Upper lobe of left lung (tissue), 6 donors: Measurements from ENCODE around the gene SPTA1. TPM values are rescaled to one million over a fixed set of nuclear protein-coding genes. Genes with fewer than 3 reads are reported as not detected.

Experiments used
- ATAC-seq, 2 donors: fragments of 200-7000 bp; cut with Tn5 transposase; one replicate each; pipeline ENCODE4 v1.9.1; 2022; ENCODE audit warnings: mild to moderate bottlenecking in 2 of 2, moderate library complexity in 2 of 2; ENCODE audit not compliant: low FRiP score in 2 of 2
- DNase-seq, 2 donors: peaks; one replicate each; pipeline ENCODE4 v3.0.0-alpha.2; 2019 to 2020
- H3K27ac ChIP-seq, 4 donors: fragments of 200-600 bp; sonication (generic); one replicate each; pipeline ENCODE4 v1.5.1; 2016 to 2019
- H3K27me3 ChIP-seq, 4 donors: fragments of 200-600 bp; sonication (generic); one replicate each; pipeline ENCODE4 v1.5.1; 2017 to 2019
- H3K36me3 ChIP-seq, 4 donors: fragments of 200-600 bp; sonication (generic); one replicate each; pipeline ENCODE4 v1.5.1; 2016 to 2019
- H3K4me1 ChIP-seq, 4 donors: fragments of 200-600 bp; sonication (generic); one replicate each; pipeline ENCODE4 v1.5.1; 2018 to 2019
- H3K4me3 ChIP-seq, 4 donors: fragments of 200-600 bp; sonication (generic); one replicate each; pipeline ENCODE4 v1.5.1; 2017 to 2019; ENCODE audit warnings: mild to moderate bottlenecking in 2 of 4, moderate library complexity in 1 of 4
- H3K9me3 ChIP-seq, 4 donors: fragments of 200-600 bp; sonication (generic); one replicate each; pipeline ENCODE4 v1.5.1; 2018 to 2019
- CTCF ChIP-seq, 6 experiments: fragments of 450-650 bp in 4 of 6; fragments of 200-600 bp in 2 of 6; sonication (generic) in 2 of 6; IDR thresholded peaks; one replicate each; pipeline ENCODE4 v1.5.1; 2016 to 2019; ENCODE audit warnings: antibody characterized with exemption in 6 of 6
- EP300 ChIP-seq, 4 donors: sonication (generic); formaldehyde crosslinking; IDR thresholded peaks; one replicate each; pipeline ENCODE4 v1.5.1; 2017; ENCODE audit warnings: antibody characterized with exemption in 4 of 4, control low read depth in 2 of 4
- POLR2A ChIP-seq, 4 donors: fragments of 450-650 bp; IDR thresholded peaks; one replicate each; pipeline ENCODE4 v1.5.1; 2016 to 2017; ENCODE audit warnings: antibody characterized with exemption in 4 of 4, mild to moderate bottlenecking in 2 of 4
- POLR2AphosphoS5 ChIP-seq, 2 donors: sonication (generic); formaldehyde crosslinking; IDR thresholded peaks; one replicate each; pipeline ENCODE4 v1.5.1; 2017; ENCODE audit warnings: antibody characterized with exemption in 2 of 2
- WGBS, 2 donors: methylation state at CpG; one replicate each; pipeline ENCODE4 v1.1.5; 2017 to 2018; 5-methylcytosine and 5-hydroxymethylcytosine counted together
- total RNA-seq, 6 donors: library from RNA; depleted of rRNA in 4 of 6; stranded (reverse); fragments of >200 nt in 4 of 6; gene quantifications; one replicate each; pipeline versions ENCODE4 v1.1.0 to v1.2.1, GENCODE V29; 2016 to 2021
- donor health status: DM: no; HTN: no; CAD: no; lungs with moderate emphysema.
- donor health status: DM: no; HTN: yes; CAD: no; lungs with severe emphysema.

The SPTA1 gene
- under 1 TPM in 5 of 6 donors, not detected in 1; 0.20 to 0.57 (median 0.30) TPM for total RNA-seq

GRCh38 chr1:158686111-158687009, at the start of gene SPTA1:
TSS of gene SPTA1 (minus strand) at chr1:158686715. CDS start at chr1:158686517, 198 bp downstream.
- 57 to 62% methylated on average over 7 of the region's 7 CpGs for WGBS, 2 donors
- DNase-seq (no peak), ATAC-seq (no peak)
- H3K4me3 ChIP-seq = no peak within 1 kb of the TSS
- TF ChIP-seq POLR2AphosphoS5 (IDR thresholded peaks at IDR 0.05) (no peak), CTCF (IDR thresholded peaks at IDR 0.05) (no peak)
- no peaks in the 10 kb centered on the region for H3K9me3 ChIP-seq
- H3K27ac ChIP-seq = no peak within 1 kb of the TSS
- H3K36me3 ChIP-seq = no peaks in the 10 kb centered on the region
- no peaks in the 10 kb centered on the region for H3K4me1 ChIP-seq
- H3K27me3 ChIP-seq = no peaks in the 10 kb centered on the region

- Histone ChIP-seq H3K27ac (no peak overlapping the region), H3K36me3 (no peaks in the 10 kb centered on the region), H3K4me1 (no peaks in the 10 kb centered on the region), H3K9me3 (no peaks in the 10 kb centered on the region), H3K27me3 (no peaks in the 10 kb centered on the region), H3K4me3 (no peak overlapping the region)
- TF ChIP-seq CTCF (IDR thresholded peaks at IDR 0.05) = no peak
- TF ChIP-seq POLR2A (IDR thresholded peaks at IDR 0.05) = no peak
- no peak for TF ChIP-seq EP300 (IDR thresholded peaks at IDR 0.05)
- TF ChIP-seq POLR2AphosphoS5 (IDR thresholded peaks at IDR 0.05) = no peak
- ATAC-seq = no peak
- no peak for DNase-seq
These were observed 49.3 kb upstream of the SPTA1 start for GRCh38 chr1:158735848-158736247.

- no peaks in the 10 kb centered on the region for H3K4me1 ChIP-seq
- TF ChIP-seq POLR2A (IDR thresholded peaks at IDR 0.05) (no peak), EP300 (IDR thresholded peaks at IDR 0.05) (no peak), CTCF (IDR thresholded peaks at IDR 0.05) (no peak), POLR2AphosphoS5 (IDR thresholded peaks at IDR 0.05) (no peak)
- WGBS, 2 donors = 51 to 52% methylated on average over 2 of the region's 2 CpGs
- H3K27ac ChIP-seq = no peak overlapping the region
- H3K4me3 ChIP-seq = no peak overlapping the region
- ATAC-seq (no peak), DNase-seq (no peak)
- no peaks in the 10 kb centered on the region for H3K9me3 ChIP-seq
- H3K36me3 ChIP-seq = no peaks in the 10 kb centered on the region
- no peaks in the 10 kb centered on the region for H3K27me3 ChIP-seq
These were observed 46.0 kb upstream of the SPTA1 start for GRCh38 chr1:158732524-158732923.

- WGBS, 2 donors = 86 to 88% methylated on average over 4 of the region's 4 CpGs
- H3K27ac ChIP-seq = no peak overlapping the region
- no peaks in the 10 kb centered on the region for H3K4me1 ChIP-seq
- DNase-seq = no peak
- no peaks in the 10 kb centered on the region for H3K27me3 ChIP-seq
- H3K36me3 ChIP-seq = no peaks in the 10 kb centered on the region
- no peak overlapping the region for H3K4me3 ChIP-seq
- no peak for ATAC-seq
- TF ChIP-seq CTCF (IDR thresholded peaks at IDR 0.05) = no peak
- TF ChIP-seq EP300 (IDR thresholded peaks at IDR 0.05) = no peak
- TF ChIP-seq POLR2AphosphoS5 (IDR thresholded peaks at IDR 0.05) = no peak
- no peak for TF ChIP-seq POLR2A (IDR thresholded peaks at IDR 0.05)
- no peaks in the 10 kb centered on the region for H3K9me3 ChIP-seq
These were observed 45.2 kb upstream of the SPTA1 start for GRCh38 chr1:158731707-158732106.

- Histone ChIP-seq H3K4me1 (no peaks in the 10 kb centered on the region), H3K9me3 (no peaks in the 10 kb centered on the region), H3K4me3 (no peak overlapping the region), H3K36me3 (no peaks in the 10 kb centered on the region), H3K27ac (no peak overlapping the region), H3K27me3 (no peaks in the 10 kb centered on the region)
- ATAC-seq (no peak), DNase-seq (no peak)
- 66 to 78% methylated on average over 4 of the region's 4 CpGs for WGBS, 2 donors
- TF ChIP-seq EP300 (IDR thresholded peaks at IDR 0.05) (no peak), CTCF (IDR thresholded peaks at IDR 0.05) (no peak), POLR2A (IDR thresholded peaks at IDR 0.05) (no peak), POLR2AphosphoS5 (IDR thresholded peaks at IDR 0.05) (no peak)
These were observed 43.9 kb upstream of the SPTA1 start for GRCh38 chr1:158730453-158730852.
